Measurements from ENCODE around the gene CHEK2. TPM values are rescaled to one million over a fixed set of nuclear protein-coding genes. Genes with fewer than 3 reads are reported as not detected.
"Not testable (repeated sequence)": the region's sequence is repeated elsewhere in the genome, so short reads cannot be mapped to it uniquely, and the experiment has no call there.

Gene CHEK2
- total RNA-seq, 1 donor from 2014 or later, result 10.8 TPM

GRCh38 chr22:28682966-28683365, 58.7 kb downstream of the CHEK2 start:
- DNase-seq, result not testable (repeated sequence)

DNA sequence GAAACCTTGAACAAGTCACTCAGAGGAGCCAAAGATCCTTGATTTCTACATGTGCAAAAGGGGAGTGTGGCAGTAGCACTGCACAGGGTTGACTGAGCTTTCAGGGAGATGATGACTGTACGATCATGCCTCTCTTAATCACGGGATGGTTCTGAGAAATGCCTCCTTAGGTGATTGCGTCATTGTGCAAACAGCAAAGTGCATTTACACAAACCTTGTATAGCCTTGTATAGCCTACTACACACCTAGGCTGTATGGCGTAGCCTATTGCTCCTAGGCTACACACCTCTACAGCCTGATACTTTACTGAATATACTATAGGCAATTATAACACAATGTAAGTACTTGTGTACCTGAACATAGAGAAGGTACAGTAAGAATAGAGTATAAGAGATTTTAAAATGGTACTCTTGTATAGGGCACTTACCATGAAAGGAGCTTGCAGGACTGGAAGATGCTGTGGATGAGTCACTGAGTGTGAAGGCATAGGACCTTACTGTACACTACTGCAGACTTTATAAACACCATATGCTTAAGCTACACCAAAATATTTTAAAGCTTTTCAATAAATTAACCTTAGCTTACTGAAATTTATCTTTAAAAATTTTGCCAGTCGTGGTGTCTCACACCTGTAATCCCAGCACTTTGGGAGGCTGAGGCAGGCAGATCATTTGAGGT, 60.7 kb downstream of the CHEK2 start:
- DNase-seq, result not testable (repeated sequence)

GRCh38 chr22:28679611-28680287, 61.9 kb downstream of the CHEK2 start, which contains the start of gene TTC28:
Gene TTC28 (minus strand): TSS chr22:28679840. CDS start chr22:28679723, 117 bp downstream.
- DNase-seq, result peak; percentile 41

DNA sequence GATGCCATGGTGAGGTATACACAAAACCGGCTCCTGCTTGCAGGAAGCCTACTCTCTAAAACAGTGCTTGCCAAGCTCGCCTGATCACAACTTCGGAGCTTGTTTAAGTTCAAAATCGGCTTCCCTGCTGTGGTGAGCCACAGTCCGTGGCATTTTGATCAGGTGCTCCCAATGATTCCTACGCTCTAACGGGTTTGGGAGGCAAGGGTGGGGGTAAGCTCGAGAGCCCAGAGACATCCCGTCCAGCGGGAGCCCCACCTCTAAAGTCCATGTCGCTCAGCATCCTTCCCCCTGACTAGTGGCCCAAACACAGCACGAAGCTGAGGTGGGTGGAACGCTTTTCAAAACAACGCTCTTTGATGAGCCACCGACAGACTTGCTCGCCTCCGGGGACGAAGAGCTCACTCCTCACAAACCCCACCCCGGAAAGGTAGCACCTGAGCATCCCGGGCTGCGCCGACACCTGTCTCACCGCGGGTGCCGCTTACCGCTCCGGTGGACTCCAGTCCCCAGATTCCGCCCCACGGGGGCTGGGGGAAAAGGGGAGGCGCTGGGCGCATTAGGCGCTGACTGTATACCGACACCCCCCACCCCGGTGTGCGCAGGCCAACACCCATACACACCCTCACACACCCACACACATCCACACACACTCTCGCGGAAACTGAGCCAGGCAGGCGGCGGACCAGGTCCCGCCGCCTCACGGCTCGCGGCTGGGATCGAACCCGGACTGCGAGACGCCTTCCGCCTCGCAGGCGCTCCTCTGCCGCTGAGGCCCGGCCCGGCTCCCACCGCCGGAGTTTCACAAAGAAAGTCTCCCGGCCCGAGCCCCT, 62.6 kb downstream of the CHEK2 start:
- not testable (repeated sequence) for DNase-seq

DNA sequence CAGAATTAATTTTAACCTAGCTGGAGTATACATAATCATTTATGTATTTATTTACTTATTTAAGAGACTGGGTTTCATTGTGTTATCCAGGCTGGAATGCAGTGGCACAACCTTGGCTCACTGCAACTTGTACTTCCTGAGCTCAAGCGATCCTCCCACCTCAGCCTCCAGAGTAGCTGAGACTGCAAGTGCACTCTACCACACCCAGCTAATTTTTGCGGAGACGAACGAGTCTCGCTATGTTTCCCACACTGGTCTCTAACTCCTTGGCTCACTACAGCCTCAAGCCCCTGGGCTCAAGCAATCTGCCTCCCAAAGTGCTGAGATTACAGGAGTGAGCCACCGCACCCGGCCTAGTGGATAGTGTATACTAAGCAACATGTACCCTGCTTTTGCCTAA, 63.5 kb downstream of the CHEK2 start:
- DNase-seq, result not testable (repeated sequence)

DNA sequence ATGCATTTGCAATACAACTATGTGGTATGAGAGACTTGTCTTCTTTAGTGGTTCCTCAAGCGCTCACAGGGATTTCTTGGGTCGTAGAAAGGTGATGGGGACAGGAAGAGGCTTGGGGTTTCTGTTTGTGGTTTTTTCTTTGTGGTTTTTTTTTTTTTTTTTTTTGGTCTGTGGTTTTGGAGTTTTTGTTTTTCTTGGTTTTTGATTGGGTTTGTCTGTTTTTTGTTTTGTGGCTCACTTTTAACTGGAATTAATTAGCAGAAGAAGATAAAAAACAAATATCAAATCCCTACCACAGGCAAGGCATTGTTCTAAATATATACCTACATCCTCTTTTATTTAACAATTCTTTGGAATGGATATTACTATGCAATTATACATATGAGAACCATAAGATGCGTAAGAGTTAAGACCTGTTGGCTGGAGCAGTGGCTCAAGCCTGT, 67.5 kb downstream of the CHEK2 start:
- no peak for DNase-seq

DNA sequence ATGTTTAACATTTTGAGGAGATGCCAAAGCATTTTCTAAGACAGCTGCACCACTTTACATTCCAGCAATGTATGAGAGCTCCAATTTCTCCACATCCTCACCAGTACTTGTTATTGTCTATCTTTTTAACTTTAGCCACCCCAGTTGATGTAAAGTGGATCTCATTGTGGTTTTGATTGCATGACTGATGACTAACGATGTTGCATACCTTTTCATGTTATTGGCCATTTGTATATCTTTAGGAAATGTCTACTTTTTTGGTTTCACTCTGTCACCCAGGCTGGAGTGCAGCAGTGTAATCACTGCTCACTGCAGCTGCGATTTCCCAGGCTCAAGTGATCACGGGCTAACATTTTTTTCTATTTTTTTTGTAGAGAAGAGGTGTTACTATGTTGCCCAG, 70.9 kb downstream of the CHEK2 start:
- DNase-seq, result no peak

GRCh38 chr22:28670161-28670560, 71.5 kb downstream of the CHEK2 start:
- no peak for DNase-seq

DNA sequence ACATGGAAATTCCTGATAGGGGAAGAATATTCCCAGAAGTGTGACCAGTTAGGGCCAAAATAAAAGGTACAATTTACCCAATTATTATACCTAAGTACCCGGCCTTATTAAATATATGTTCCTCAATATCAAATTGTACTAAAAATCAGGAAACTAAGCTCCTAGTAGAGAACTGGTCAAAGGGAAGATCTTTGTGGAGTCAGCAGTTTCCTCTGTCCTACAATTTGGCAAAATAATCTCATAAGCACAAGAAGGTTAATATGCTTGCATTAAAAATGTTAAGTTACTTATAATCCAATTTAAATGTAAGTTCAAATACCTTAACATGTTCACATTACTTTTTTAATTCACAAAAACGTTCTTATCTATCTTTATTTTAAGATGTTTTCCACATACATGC, 72.2 kb downstream of the CHEK2 start:
- no peak for DNase-seq

GRCh38 chr22:28663569-28663942, 78.1 kb downstream of the CHEK2 start:
- DNase-seq, result not testable (repeated sequence)

- peak; percentile 57 for DNase-seq
These were observed 83.2 kb downstream of the CHEK2 start for GRCh38 chr22:28658448-28658847.

DNA sequence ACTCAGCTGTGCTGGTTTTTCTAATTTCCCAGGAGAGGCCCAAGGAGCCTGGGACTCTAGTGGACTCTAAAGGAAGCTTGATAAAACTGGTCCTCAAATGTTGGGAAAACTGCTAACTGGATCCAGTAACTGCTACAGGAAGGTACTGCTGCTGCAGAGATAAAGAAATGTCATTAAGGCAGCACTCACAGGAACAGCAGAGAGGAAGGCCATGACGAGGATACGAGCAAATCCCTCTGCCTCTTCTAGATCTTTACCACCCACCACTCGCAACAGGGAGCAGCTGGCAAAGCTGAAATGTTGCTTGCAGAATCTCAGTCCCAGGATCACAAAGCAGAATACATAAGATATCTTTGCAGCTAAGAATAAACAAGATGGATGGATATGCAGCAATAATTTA, 85.4 kb downstream of the CHEK2 start:
- no peak for DNase-seq

DNA sequence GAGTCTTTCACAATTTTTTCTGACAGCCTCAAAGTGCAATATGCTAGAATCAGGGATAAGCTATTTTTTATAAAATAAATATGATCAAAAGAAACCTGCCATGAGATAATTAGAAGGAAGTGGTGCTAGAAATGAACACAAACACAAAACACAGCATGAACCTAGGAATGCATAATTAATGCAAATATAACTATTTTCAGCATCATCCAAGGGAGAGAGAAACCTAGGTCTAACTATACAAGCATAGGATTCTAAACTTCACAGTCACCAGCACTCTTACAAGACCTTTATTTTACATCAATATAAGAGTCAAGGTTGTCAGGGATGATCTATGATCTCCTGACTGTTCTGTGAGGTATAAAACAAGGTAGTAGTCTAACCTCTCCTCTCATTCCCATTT, 91.2 kb downstream of the CHEK2 start:
- no peak for DNase-seq

- no peak for DNase-seq
These were observed 92.8 kb downstream of the CHEK2 start for GRCh38 chr22:28648792-28649191.

DNA sequence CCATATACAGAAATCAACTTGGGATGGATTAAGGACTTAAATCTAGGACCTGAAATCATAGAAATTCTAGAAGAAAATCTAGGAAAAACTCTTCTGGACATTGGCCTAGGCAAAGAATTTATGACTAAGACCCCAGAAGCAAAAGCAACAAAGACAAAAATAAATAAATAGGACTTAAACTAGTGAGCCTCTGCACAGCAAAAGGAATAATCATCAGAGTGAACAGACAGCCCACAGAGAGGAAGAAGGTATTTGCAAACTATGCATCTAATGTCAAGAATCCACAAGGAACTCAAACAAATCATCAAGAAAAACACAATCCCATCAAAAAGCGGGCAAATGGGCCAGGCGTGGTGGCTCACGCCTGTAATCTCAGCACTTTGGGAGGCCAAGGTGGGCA, 94.4 kb downstream of the CHEK2 start:
- DNase-seq, result no peak

GRCh38 chr22:28639321-28639720, 102.3 kb downstream of the CHEK2 start:
- DNase-seq, result no peak

Small RNA genes lying within 50 kb of the gene (small RNA-seq; reads per million reads assigned to genes)
- not detected for gene RN7SL162P (ENCODE audit: low replicate concordance)

Other genes with a start within 250 kb of the CHEK2 start
- gene TTC28, start 62.0 kb downstream of the CHEK2 start, total RNA-seq, result 29.0 TPM
- 8.5 TPM for gene HSCB, start 219 bp upstream of the CHEK2 start, total RNA-seq
- gene CCDC117, start 30.9 kb upstream of the CHEK2 start, total RNA-seq, result 18.7 TPM
- gene XBP1, start 58.7 kb upstream of the CHEK2 start, total RNA-seq, result 97.8 TPM
- gene ZNRF3, start 141.8 kb upstream of the CHEK2 start, total RNA-seq, result 7.4 TPM

Data from skin of body (tissue), 3 donors.